ENCODE data around the gene PCSK5. TPM values are rescaled to one million over a fixed set of nuclear protein-coding genes. Genes with fewer than 3 reads are reported as not detected.

PCSK5 gene
- total and polyA plus RNA-seq, 8 donors, result 0.99 to 10.3 (median 4.4) TPM

DNA sequence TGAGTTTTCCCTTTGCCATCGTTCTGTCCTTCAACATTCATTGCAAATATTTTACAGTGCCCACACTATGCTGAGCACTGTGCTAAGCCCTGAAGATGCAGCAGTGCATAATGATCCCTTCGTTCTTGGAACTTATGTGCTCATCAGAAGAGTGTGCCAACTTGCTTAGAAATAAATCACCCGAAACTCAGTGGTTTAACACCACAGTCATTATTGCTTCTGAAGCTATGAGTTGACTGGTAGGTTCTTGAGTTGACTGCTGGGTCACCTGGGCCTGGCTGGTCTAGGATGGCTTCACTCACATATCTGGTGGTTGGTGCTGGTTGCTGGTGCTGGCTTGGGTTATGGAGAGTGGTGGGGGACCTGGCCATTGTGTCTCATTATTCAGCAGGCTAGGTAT lies 20.9 kb downstream of the PCSK5 start:
- 91 to 93% methylated on average over 3 of the region's 3 CpGs for WGBS, 2 donors
- Histone ChIP-seq H3K9me3 (no peaks in the 10 kb centered on the region), H3K27ac (no peak overlapping the region), H3K4me1 (peaks cover 6 to 25% (median 22%) of the 10 kb centered on the region in 3 donors), H3K36me3 (no peaks in the 10 kb centered on the region), H3K27me3 (no peaks in the 10 kb centered on the region), H3K4me3 (no peak overlapping the region)
- DNase-seq (no peak), FAIRE-seq (no peak), ATAC-seq (no peak)
- intact Hi-C loops (cut with DNase I), result no loop called here
- TF ChIP-seq, protein P1, sequence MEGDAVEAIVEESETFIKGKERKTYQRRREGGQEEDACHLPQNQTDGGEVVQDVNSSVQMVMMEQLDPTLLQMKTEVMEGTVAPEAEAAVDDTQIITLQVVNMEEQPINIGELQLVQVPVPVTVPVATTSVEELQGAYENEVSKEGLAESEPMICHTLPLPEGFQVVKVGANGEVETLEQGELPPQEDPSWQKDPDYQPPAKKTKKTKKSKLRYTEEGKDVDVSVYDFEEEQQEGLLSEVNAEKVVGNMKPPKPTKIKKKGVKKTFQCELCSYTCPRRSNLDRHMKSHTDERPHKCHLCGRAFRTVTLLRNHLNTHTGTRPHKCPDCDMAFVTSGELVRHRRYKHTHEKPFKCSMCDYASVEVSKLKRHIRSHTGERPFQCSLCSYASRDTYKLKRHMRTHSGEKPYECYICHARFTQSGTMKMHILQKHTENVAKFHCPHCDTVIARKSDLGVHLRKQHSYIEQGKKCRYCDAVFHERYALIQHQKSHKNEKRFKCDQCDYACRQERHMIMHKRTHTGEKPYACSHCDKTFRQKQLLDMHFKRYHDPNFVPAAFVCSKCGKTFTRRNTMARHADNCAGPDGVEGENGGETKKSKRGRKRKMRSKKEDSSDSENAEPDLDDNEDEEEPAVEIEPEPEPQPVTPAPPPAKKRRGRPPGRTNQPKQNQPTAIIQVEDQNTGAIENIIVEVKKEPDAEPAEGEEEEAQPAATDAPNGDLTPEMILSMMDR (IDR thresholded peaks at IDR 0.05), result no peak

DNA sequence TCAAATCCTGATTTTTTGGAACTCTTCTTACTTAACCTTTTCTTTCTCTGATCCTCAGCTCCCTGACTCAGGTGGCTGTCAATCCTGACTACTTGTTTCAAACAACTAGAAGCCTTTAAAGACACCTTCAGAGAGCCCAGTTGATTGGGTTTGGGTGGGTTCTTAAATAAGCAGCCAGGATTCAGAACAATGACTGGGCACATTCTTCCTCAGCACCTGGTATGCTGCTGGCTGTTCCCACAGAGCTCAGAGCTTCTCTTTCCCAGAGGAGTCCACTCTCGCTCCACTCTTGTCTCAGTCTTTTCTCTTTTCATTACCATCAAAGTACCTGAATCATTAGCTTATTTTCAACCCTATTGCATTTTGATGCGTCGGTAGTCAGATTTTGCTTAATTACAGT lies 22.5 kb downstream of the PCSK5 start:
- Histone ChIP-seq H3K4me3 (no peak overlapping the region), H3K4me1 (peaks cover 2 to 25% (median 25%) of the 10 kb centered on the region in 3 donors), H3K27me3 (no peaks in the 10 kb centered on the region), H3K9me3 (no peaks in the 10 kb centered on the region), H3K27ac (no peak overlapping the region), H3K36me3 (no peaks in the 10 kb centered on the region)
- DNase-seq, result peak in 3 of 6 donors; percentile 19 to 36 (median 26)
- intact Hi-C loops (cut with DNase I), result no loop called here
- FAIRE-seq, result no peak
- peak in 3 of 4 donors; percentile 67 to 84 (median 82) for ATAC-seq
- TF ChIP-seq, protein P1 (IDR thresholded peaks at IDR 0.05), result no peak
- 44 to 91% methylated on average over 3 of the region's 3 CpGs for WGBS, 2 donors

DNA sequence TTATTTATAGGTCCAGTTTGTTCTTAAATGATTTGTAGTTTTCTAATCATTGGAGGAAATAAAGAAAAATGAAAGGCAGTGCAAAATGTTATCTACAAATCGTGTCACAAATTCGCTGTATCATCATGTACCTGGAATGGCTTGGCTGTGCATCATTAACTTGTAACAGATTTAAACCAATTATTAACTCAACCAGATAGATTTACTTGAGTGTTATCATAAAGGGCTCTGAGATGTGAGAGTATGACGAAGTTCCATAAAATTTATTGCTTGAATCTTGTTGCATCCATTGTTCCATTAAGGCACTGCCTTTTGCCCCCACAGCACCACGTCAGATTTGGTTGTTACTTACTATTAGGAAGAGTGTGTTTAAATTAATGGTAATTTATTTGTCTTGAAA lies 23.5 kb downstream of the PCSK5 start:
- Histone ChIP-seq H3K9me3 (no peaks in the 10 kb centered on the region), H3K27me3 (no peaks in the 10 kb centered on the region), H3K4me1 (peaks cover 2 to 25% (median 25%) of the 10 kb centered on the region in 3 donors), H3K4me3 (no peak overlapping the region), H3K36me3 (no peaks in the 10 kb centered on the region), H3K27ac (peak overlapping the region in 1 of 4 donors; percentile 9)
- FAIRE-seq, result no peak
- 41 to 58% methylated on average over 4 of the region's 4 CpGs for WGBS, 2 donors
- peak; percentile 41 to 61 (median 58) for ATAC-seq
- TF ChIP-seq, protein P1 (IDR thresholded peaks at IDR 0.05), result no peak
- DNase-seq, result no peak
- intact Hi-C loops (cut with DNase I), result no loop called here

DNA sequence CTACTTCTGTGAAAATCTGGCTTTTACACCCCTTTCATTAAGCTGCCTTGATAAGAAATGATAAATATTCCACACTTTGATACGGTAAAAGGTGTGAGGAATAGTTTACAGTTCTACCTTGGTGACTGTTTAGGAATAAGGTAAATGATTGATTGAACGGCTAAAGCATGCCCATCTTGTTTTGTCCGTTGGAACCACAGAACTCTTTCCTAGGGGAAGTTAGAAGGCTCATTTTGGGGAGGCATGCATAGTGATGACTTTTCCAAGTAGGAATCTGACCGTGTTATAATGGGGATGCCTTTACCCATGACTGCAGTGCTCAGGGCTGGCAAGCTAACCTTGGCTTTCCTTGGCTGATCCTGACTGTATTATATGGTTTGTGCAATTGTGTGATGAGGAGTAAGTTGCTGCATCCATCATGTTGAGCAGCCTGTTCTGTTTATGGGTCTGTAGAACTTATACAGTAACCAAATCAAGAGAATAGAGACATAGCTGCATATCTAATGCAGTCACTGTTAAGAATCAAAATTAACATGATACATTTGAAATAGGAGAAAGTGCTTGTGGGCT lies 24.5 kb downstream of the PCSK5 start:
- H3K4me3 ChIP-seq, result no peak overlapping the region
- 24 to 34% methylated on average over 4 of the region's 4 CpGs for WGBS, 2 donors
- H3K4me1 ChIP-seq, result peaks cover 2 to 25% (median 25%) of the 10 kb centered on the region in 3 donors
- DNase-seq (no peak), ATAC-seq (peak; percentile 29 to 50 (median 32)), FAIRE-seq (no peak)
- H3K27ac ChIP-seq, result no peak overlapping the region
- H3K27me3 ChIP-seq, result no peaks in the 10 kb centered on the region
- no peaks in the 10 kb centered on the region for H3K36me3 ChIP-seq
- TF ChIP-seq, protein P1 (IDR thresholded peaks at IDR 0.05), result no peak
- intact Hi-C loops (cut with DNase I), result no loop called here
- no peaks in the 10 kb centered on the region for H3K9me3 ChIP-seq

DNA sequence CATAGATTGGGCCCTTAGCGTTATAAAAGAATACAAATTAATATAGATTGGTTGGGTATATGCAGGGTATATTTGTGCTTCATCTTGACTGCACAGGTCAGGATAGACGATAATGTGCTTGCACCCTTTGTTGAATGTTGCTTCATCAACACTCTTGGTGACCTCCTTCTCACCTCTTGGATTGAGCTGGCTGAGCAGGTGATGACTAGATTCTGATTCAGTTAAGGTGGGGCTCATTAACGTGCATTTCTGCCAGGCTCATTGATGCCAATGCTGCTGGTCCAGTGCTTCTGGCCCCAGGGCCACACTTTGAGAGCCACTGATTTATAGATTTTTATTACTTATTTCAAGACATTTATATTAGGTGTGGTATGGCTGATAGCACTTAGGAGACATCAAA lies 27.7 kb downstream of the PCSK5 start:
- DNase-seq (no peak), FAIRE-seq (no peak), ATAC-seq (no peak)
- no peak overlapping the region for H3K4me3 ChIP-seq
- 74 to 79% methylated on average over 3 of the region's 3 CpGs for WGBS, 2 donors
- intact Hi-C loops (cut with DNase I), result no loop called here
- H3K36me3 ChIP-seq, result no peaks in the 10 kb centered on the region
- TF ChIP-seq, protein P1 (IDR thresholded peaks at IDR 0.05), result no peak
- no peaks in the 10 kb centered on the region for H3K27me3 ChIP-seq
- no peak overlapping the region for H3K27ac ChIP-seq
- H3K9me3 ChIP-seq, result no peaks in the 10 kb centered on the region
- peaks cover 8 to 27% (median 23%) of the 10 kb centered on the region in 3 donors for H3K4me1 ChIP-seq

Measured in pancreas (tissue), 10 donors.